ENCODE data around the gene LDLR.
"Not testable (repeated sequence)": the region's sequence is repeated elsewhere in the genome, so short reads cannot be mapped to it uniquely, and the experiment has no call there.

The LDLR gene

GRCh38 chr19:11100049-11100448, 10.8 kb downstream of the LDLR start:
- H3K4me2 ChIP-seq (ENCODE audit: low read depth, low read length, poor library complexity, severe bottlenecking): no peak overlapping the region
- H3K9me2 ChIP-seq (replicated peaks; ENCODE audit: low read depth, low read length): no peaks in the 10 kb centered on the region
- H3K4me3 ChIP-seq (ENCODE audit: low read length, poor library complexity, severe bottlenecking): no peak overlapping the region
- H2AFZ ChIP-seq (ENCODE audit: low read length): no peak overlapping the region
- TF ChIP-seq EZH2phosphoT487 (IDR thresholded peaks at IDR 0.05; ENCODE audit: borderline replicate concordance) (no peak), CTCF (conservative IDR thresholded peaks at IDR 0.05; ENCODE audit: low read length) (no peak)
- H3K27me3 ChIP-seq (ENCODE audit: insufficient read depth, low read length, poor library complexity, severe bottlenecking): no peaks in the 10 kb centered on the region
- H3K9me3 ChIP-seq (ENCODE audit: insufficient read depth, low read depth, low read length): no peaks in the 10 kb centered on the region
- peaks cover 78% of the 10 kb centered on the region for H3K36me3 ChIP-seq (ENCODE audit: insufficient read depth, low read length)
- H3K4me1 ChIP-seq (ENCODE audit: insufficient read depth, low read length, poor library complexity, severe bottlenecking): peaks cover 31% of the 10 kb centered on the region
- peaks cover 90% of the 10 kb centered on the region for H3K79me2 ChIP-seq (ENCODE audit: insufficient read depth, low read length)
- H4K20me1 ChIP-seq (ENCODE audit: insufficient read depth, low read length, poor library complexity, severe bottlenecking): peaks cover 82% of the 10 kb centered on the region
- 0 out of 2 replicates have a peak, but pooled peaks cover 7% of the 10 kb centered on the region for H3F3A ChIP-seq (ENCODE audit: low read depth)
- H3K9ac ChIP-seq (ENCODE audit: low read depth, low read length, poor library complexity, severe bottlenecking): no peak overlapping the region

GRCh38 chr19:11101057-11101456, 11.8 kb downstream of the LDLR start:
- Histone ChIP-seq H3K79me2 (ENCODE audit: insufficient read depth, low read length) (peaks cover 89% of the 10 kb centered on the region), H3K9ac (ENCODE audit: low read depth, low read length, poor library complexity, severe bottlenecking) (no peak overlapping the region), H2AFZ (ENCODE audit: low read length) (no peak overlapping the region), H3K4me3 (ENCODE audit: low read length, poor library complexity, severe bottlenecking) (no peak overlapping the region), H3K4me1 (ENCODE audit: insufficient read depth, low read length, poor library complexity, severe bottlenecking) (peaks cover 20% of the 10 kb centered on the region), H3K9me2 (replicated peaks; ENCODE audit: low read depth, low read length) (no peaks in the 10 kb centered on the region), H3F3A (ENCODE audit: low read depth) (0 out of 2 replicates have a peak, but pooled peaks cover 3% of the 10 kb centered on the region), H3K9me3 (ENCODE audit: insufficient read depth, low read depth, low read length) (no peaks in the 10 kb centered on the region), H3K27me3 (ENCODE audit: insufficient read depth, low read length, poor library complexity, severe bottlenecking) (no peaks in the 10 kb centered on the region), H3K36me3 (ENCODE audit: insufficient read depth, low read length) (peaks cover 82% of the 10 kb centered on the region), H4K20me1 (ENCODE audit: insufficient read depth, low read length, poor library complexity, severe bottlenecking) (peaks cover 81% of the 10 kb centered on the region), H3K4me2 (ENCODE audit: low read depth, low read length, poor library complexity, severe bottlenecking) (no peak overlapping the region)
- TF ChIP-seq EZH2phosphoT487 (IDR thresholded peaks at IDR 0.05; ENCODE audit: borderline replicate concordance) (no peak), CTCF (conservative IDR thresholded peaks at IDR 0.05; ENCODE audit: low read length) (no peak)

GRCh38 chr19:11102944-11103343, 13.7 kb downstream of the LDLR start:
- Histone ChIP-seq H3K4me3 (ENCODE audit: low read length, poor library complexity, severe bottlenecking) (no peak overlapping the region), H3K9ac (ENCODE audit: low read depth, low read length, poor library complexity, severe bottlenecking) (no peak overlapping the region), H3K9me3 (ENCODE audit: insufficient read depth, low read depth, low read length) (no peaks in the 10 kb centered on the region), H3K4me1 (ENCODE audit: insufficient read depth, low read length, poor library complexity, severe bottlenecking) (peaks cover 6% of the 10 kb centered on the region), H3K27me3 (ENCODE audit: insufficient read depth, low read length, poor library complexity, severe bottlenecking) (no peaks in the 10 kb centered on the region), H3K9me2 (replicated peaks; ENCODE audit: low read depth, low read length) (no peaks in the 10 kb centered on the region), H2AFZ (ENCODE audit: low read length) (no peak overlapping the region), H4K20me1 (ENCODE audit: insufficient read depth, low read length, poor library complexity, severe bottlenecking) (peaks cover 76% of the 10 kb centered on the region), H3K79me2 (ENCODE audit: insufficient read depth, low read length) (peaks cover 76% of the 10 kb centered on the region), H3K36me3 (ENCODE audit: insufficient read depth, low read length) (peaks cover 87% of the 10 kb centered on the region), H3K4me2 (ENCODE audit: low read depth, low read length, poor library complexity, severe bottlenecking) (no peak overlapping the region), H3F3A (ENCODE audit: low read depth) (no peaks in the 10 kb centered on the region)
- TF ChIP-seq CTCF (conservative IDR thresholded peaks at IDR 0.05; ENCODE audit: low read length): no peak
- TF ChIP-seq EZH2phosphoT487 (IDR thresholded peaks at IDR 0.05; ENCODE audit: borderline replicate concordance): no peak

- H3K4me3 ChIP-seq (ENCODE audit: low read length, poor library complexity, severe bottlenecking); H3F3A ChIP-seq (ENCODE audit: low read depth); H3K9me2 ChIP-seq (replicated peaks; ENCODE audit: low read depth, low read length); H2AFZ ChIP-seq (ENCODE audit: low read length); H3K27me3 ChIP-seq (ENCODE audit: insufficient read depth, low read length, poor library complexity, severe bottlenecking); H3K9me3 ChIP-seq (ENCODE audit: insufficient read depth, low read depth, low read length); H3K4me1 ChIP-seq (ENCODE audit: insufficient read depth, low read length, poor library complexity, severe bottlenecking); H3K9ac ChIP-seq (ENCODE audit: low read depth, low read length, poor library complexity, severe bottlenecking); H3K4me2 ChIP-seq (ENCODE audit: low read depth, low read length, poor library complexity, severe bottlenecking): not testable (repeated sequence)
- peaks cover 94% of the 10 kb centered on the region for H3K36me3 ChIP-seq (ENCODE audit: insufficient read depth, low read length)
- peaks cover 69% of the 10 kb centered on the region for H3K79me2 ChIP-seq (ENCODE audit: insufficient read depth, low read length)
- H4K20me1 ChIP-seq (ENCODE audit: insufficient read depth, low read length, poor library complexity, severe bottlenecking): peaks cover 68% of the 10 kb centered on the region
These were observed 14.4 kb downstream of the LDLR start for GRCh38 chr19:11103667-11104066.
